Spleen (tissue), 11 donors: Measurements from ENCODE around the gene ARMH2. TPM values are rescaled to one million over a fixed set of nuclear protein-coding genes. Genes with fewer than 3 reads are reported as not detected.
A peak's percentile ranks its signal among the peaks of the same experiment; 100 is the strongest.
"Not testable (repeated sequence)": the region's sequence is repeated elsewhere in the genome, so short reads cannot be mapped to it uniquely, and the experiment has no call there.

Experiments used
- DNase-seq: peaks from one replicate; pipeline ENCODE4 v3.0.0-alpha.2; 2020
- H3K27ac ChIP-seq, 8 donors: fragments of 200-600 bp; sonication (generic) in 7 of 8; 1 replicate in 4 of 8; 2 replicates in 4 of 8; pipeline versions ENCODE4 v1.5.0 to v1.8.0; 2016 to 2021; ENCODE audit warnings: inconsistent platforms in 4 of 8, mild to moderate bottlenecking in 4 of 8, moderate library complexity in 1 of 8
- H3K27me3 ChIP-seq, 7 donors: fragments of 200-600 bp; sonication (generic) in 6 of 7; replicated peaks in 1 of 7; 1 replicate in 4 of 7; 2 replicates in 3 of 7; pipeline versions ENCODE4 v1.5.0 to v1.8.0; 2016 to 2021; ENCODE audit warnings: inconsistent platforms in 3 of 7, mild to moderate bottlenecking in 1 of 7
- H3K36me3 ChIP-seq, 6 donors: fragments of 200-600 bp; sonication (generic) in 5 of 6; 1 replicate in 4 of 6; 2 replicates in 2 of 6; pipeline versions ENCODE4 v1.5.0 to v1.8.0; 2016 to 2021; ENCODE audit warnings: inconsistent platforms in 2 of 6
- H3K4me1 ChIP-seq, 6 donors: fragments of 200-600 bp; sonication (generic) in 5 of 6; 1 replicate in 3 of 6; 2 replicates in 3 of 6; pipeline versions ENCODE4 v1.5.0 to v1.8.0; 2016 to 2021; ENCODE audit warnings: inconsistent platforms in 3 of 6
- H3K4me3 ChIP-seq, 8 donors: fragments of 200-600 bp; sonication (generic) in 7 of 8; 1 replicate in 4 of 8; 2 replicates in 4 of 8; pipeline versions ENCODE4 v1.5.0 to v1.8.0; 2016 to 2021; ENCODE audit warnings: inconsistent platforms in 4 of 8, mild to moderate bottlenecking in 4 of 8, moderate library complexity in 2 of 8
- H3K9me3 ChIP-seq, 8 donors: fragments of 200-600 bp; sonication (generic) in 7 of 8; 1 replicate in 4 of 8; 2 replicates in 4 of 8; pipeline versions ENCODE4 v1.5.0 to v1.8.0; 2016 to 2021; ENCODE audit warnings: inconsistent platforms in 4 of 8
- POLR2A ChIP-seq, 3 donors: fragments of 450-650 bp; IDR thresholded peaks; one replicate each; pipeline ENCODE4 v1.5.1; 2017; ENCODE audit warnings: antibody characterized with exemption in 3 of 3, mild to moderate bottlenecking in 1 of 3
- POLR2AphosphoS5 ChIP-seq, 3 donors: sonication (generic); formaldehyde crosslinking; IDR thresholded peaks; one replicate each; pipeline ENCODE4 v1.5.1; 2017; ENCODE audit warnings: antibody characterized with exemption in 3 of 3
- WGBS, 5 donors: extraction: QIAGEN DNeasy Blood & Tissue Kit in 3 of 5; methylation state at CpG; one replicate each; pipeline versions ENCODE4 v1.1.5 to v1.1.7; 2013 to 2018; 5-methylcytosine and 5-hydroxymethylcytosine counted together
- intact Hi-C: fragments of 100-400 bp; cut with DNase I; formaldehyde crosslinking; loops from one replicate; pipeline ENCODE4 v1.15.0; 2023; ENCODE audit warnings: low total_unique reads
- polyA plus RNA-seq, 3 donors: library from polyadenylated mRNA; stranded (reverse); fragments of 200-250 nt; gene quantifications; one replicate each; pipeline ENCODE4 v1.2.1, GENCODE V29; 2013
- total RNA-seq, 7 donors: library from RNA; depleted of rRNA in 3 of 7; stranded (reverse); fragments of >200 nt in 3 of 7; fragmentation: NEBNext Ultra II Directional in 4 of 7; extraction: Animal tissue kit (Norgen Biotek cat#: 25700) in 4 of 7; gene quantifications; one replicate each; pipeline versions ENCODE4 v1.1.0 to v1.2.1, GENCODE V29; 2016 to 2021
- TF ChIP-seq, protein P1 (sequence below), 11 experiments: fragments of 200-600 bp in 7 of 11; fragments of 450-650 bp in 4 of 11; sonication (generic) in 4 of 11; IDR thresholded peaks in 8 of 11; conservative IDR thresholded peaks in 3 of 11; 1 replicate in 7 of 11; 2 replicates in 4 of 11; pipeline versions ENCODE4 v1.4.0 to v1.8.0; 2016 to 2021; ENCODE audit warnings: antibody characterized with exemption in 11 of 11, inconsistent platforms in 4 of 11, mild to moderate bottlenecking in 1 of 11
- donor health status: healthy with polysubstance abuse.
- donor health status: DM: no; HTN: no; CAD: no; lungs with moderate emphysema.
- donor health status: DM: no; HTN: no; CAD: no.
- donor health status: Bipolar disorder and iron deficiency.
- donor health status: healthy.
- donor health status: DM: no; HTN: no; CAD: no.
- donor health status: DM: yes; HTN: yes; CAD: no.

ARMH2 gene
- total and polyA plus RNA-seq, 10 donors, result 0.35 to 3.0 (median 1.2) TPM; not detected in 4

DNA sequence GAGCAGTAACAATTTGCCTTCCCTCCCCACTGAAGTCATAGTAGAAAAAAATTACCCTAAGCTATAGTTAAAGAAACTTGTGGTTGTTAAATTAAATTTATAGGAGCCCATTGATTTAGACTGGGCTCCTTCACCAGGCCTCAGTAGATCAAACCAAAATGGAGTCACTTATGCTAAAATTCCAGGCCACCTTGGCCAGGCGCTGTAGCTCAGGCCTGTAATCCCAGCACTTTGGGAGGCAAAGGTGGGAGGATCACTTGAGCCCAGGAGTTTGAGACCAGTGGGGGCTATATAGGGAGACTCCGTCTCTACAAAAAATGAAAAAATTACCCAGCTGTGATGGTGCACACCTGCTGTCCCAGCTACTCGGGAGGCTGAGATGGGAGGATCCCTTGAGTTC, 39.0 kb downstream of the ARMH2 start:
- Histone ChIP-seq H3K4me3 (no peak overlapping the region), H3K27me3 (no peaks in the 10 kb centered on the region), H3K27ac (no peak overlapping the region), H3K9me3 (no peaks in the 10 kb centered on the region), H3K4me1 (peaks cover 0 to 4% (median 0%) of the 10 kb centered on the region in 6 donors), H3K36me3 (no peaks in the 10 kb centered on the region)
- TF ChIP-seq POLR2A (IDR thresholded peaks at IDR 0.05) (no peak), POLR2AphosphoS5 (IDR thresholded peaks at IDR 0.05) (no peak)
- TF ChIP-seq, protein P1, sequence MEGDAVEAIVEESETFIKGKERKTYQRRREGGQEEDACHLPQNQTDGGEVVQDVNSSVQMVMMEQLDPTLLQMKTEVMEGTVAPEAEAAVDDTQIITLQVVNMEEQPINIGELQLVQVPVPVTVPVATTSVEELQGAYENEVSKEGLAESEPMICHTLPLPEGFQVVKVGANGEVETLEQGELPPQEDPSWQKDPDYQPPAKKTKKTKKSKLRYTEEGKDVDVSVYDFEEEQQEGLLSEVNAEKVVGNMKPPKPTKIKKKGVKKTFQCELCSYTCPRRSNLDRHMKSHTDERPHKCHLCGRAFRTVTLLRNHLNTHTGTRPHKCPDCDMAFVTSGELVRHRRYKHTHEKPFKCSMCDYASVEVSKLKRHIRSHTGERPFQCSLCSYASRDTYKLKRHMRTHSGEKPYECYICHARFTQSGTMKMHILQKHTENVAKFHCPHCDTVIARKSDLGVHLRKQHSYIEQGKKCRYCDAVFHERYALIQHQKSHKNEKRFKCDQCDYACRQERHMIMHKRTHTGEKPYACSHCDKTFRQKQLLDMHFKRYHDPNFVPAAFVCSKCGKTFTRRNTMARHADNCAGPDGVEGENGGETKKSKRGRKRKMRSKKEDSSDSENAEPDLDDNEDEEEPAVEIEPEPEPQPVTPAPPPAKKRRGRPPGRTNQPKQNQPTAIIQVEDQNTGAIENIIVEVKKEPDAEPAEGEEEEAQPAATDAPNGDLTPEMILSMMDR (IDR thresholded peaks at IDR 0.05 in 8 of 11, conservative IDR thresholded peaks at IDR 0.05 in 3 of 11), result no peak
- intact Hi-C loops, result no loop called here
- WGBS, 5 donors, result 89 to 98% (median 95%) methylated on average over 3 of the region's 3 CpGs
- DNase-seq, result no peak

DNA sequence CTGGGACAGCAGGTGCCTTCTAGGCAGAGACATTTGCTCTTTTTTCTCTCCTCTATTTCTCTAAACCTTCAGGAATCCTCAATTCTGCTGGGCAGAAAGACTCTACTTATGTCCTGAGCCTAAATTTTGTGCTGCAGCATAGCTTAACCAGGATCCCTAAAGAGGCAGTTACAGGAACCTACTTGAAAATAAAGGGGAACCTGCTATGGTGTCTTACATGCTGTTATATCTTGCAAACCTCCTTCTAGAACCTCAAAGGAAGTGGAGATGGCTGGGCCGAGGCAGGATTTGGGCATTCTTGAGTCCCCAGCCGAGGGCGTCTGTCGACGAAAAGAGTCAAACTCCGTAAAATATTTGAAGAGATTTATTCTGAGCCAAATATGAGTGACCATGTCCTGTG, 41.1 kb downstream of the ARMH2 start:
- Histone ChIP-seq H3K36me3 (no peaks in the 10 kb centered on the region), H3K4me1 (peaks cover 0 to 4% (median 0%) of the 10 kb centered on the region in 6 donors), H3K27me3 (no peaks in the 10 kb centered on the region), H3K9me3 (no peaks in the 10 kb centered on the region), H3K4me3 (no peak overlapping the region), H3K27ac (peak overlapping the region in 5 of 8 donors; percentile 15 to 51 (median 29))
- 71 to 85% (median 80%) methylated on average over 6 of the region's 6 CpGs for WGBS, 5 donors
- no peak for DNase-seq
- intact Hi-C loops, result no loop called here
- TF ChIP-seq, protein P1 (IDR thresholded peaks at IDR 0.05 in 8 of 11, conservative IDR thresholded peaks at IDR 0.05 in 3 of 11), result no peak
- TF ChIP-seq POLR2AphosphoS5 (IDR thresholded peaks at IDR 0.05), result no peak
- TF ChIP-seq POLR2A (IDR thresholded peaks at IDR 0.05), result no peak

DNA sequence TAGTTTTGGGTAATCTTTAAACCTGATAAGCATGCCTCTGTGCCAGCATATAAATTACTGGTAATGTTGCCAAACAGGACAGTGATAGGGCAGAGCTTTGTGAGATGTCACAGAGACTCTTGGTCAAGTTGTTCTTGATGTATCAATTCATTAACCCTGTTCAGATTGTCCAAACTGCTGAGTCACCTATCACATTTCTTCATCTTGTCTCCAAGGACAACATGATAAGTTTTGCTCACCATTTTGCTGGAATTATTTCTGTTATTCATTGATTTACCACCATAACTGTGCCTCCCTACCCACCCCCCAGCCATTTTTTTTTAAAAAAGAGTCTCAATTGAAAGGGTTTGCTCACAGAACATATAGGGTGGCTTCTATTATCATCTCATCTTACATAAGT, 43.4 kb downstream of the ARMH2 start:
- Histone ChIP-seq H3K27me3 (no peaks in the 10 kb centered on the region), H3K9me3 (no peaks in the 10 kb centered on the region), H3K4me1 (peaks cover 0 to 4% (median 0%) of the 10 kb centered on the region in 6 donors), H3K27ac (no peak overlapping the region), H3K36me3 (no peaks in the 10 kb centered on the region), H3K4me3 (no peak overlapping the region)
- intact Hi-C loops, result no loop called here
- no peak for DNase-seq
- TF ChIP-seq POLR2AphosphoS5 (IDR thresholded peaks at IDR 0.05) (no peak), POLR2A (IDR thresholded peaks at IDR 0.05) (no peak)
- TF ChIP-seq, protein P1 (IDR thresholded peaks at IDR 0.05 in 8 of 11, conservative IDR thresholded peaks at IDR 0.05 in 3 of 11), result no peak

DNA sequence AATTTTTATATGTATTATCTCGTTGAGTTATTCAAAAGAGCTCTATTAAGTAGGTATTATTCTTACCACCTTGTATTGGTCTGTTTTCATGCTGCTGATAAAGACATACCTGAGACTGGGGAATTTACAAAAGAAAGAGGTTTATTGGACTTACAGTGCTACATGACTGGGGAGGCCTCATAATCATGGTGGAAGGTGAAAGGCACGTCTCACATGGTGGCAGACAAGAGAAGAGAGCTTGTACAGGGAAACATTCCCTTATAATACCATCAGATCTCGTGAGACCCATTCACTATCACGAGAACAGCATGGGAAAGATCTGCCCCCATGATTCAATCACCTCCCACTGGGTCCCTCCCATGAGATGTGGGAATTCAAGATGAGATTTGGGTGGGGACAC, 44.3 kb downstream of the ARMH2 start:
- DNase-seq, H3K36me3 ChIP-seq, H3K27me3 ChIP-seq, H3K27ac ChIP-seq, H3K9me3 ChIP-seq, H3K4me3 ChIP-seq, intact Hi-C loops: not testable (repeated sequence)
- 82 to 92% (median 88%) methylated on average over 4 of the region's 4 CpGs for WGBS, 5 donors
- H3K4me1 ChIP-seq, result peaks cover 0 to 12% (median 0%) of the 10 kb centered on the region in 6 donors

DNA sequence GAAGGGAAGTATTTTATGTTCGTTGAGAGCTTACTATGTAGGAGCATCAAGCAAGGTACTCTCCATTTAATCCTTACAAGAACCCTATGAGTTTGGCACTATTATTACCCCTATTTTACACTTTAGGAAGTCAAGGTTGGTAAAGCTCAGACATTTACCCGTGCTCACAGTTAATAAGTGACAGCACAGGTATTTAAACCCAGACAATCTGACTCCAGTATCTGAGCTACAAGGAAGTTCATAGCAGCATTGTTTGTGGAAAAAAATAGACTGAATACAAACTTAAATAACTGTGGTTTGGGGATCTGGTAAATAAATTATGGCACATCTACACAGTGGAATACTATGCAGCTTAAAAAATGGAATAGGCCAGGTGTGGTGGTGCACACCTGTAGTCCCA, 45.2 kb downstream of the ARMH2 start:
- no peak for TF ChIP-seq POLR2AphosphoS5 (IDR thresholded peaks at IDR 0.05)
- TF ChIP-seq, protein P1 (IDR thresholded peaks at IDR 0.05 in 8 of 11, conservative IDR thresholded peaks at IDR 0.05 in 3 of 11), result no peak
- no peak for TF ChIP-seq POLR2A (IDR thresholded peaks at IDR 0.05)
- no peaks in the 10 kb centered on the region for H3K27me3 ChIP-seq
- no peak overlapping the region for H3K4me3 ChIP-seq
- no peaks in the 10 kb centered on the region for H3K9me3 ChIP-seq
- 69 to 94% (median 85%) methylated on average over 2 of the region's 2 CpGs for WGBS, 5 donors
- H3K36me3 ChIP-seq, result no peaks in the 10 kb centered on the region
- no peak overlapping the region for H3K27ac ChIP-seq
- intact Hi-C loops, result no loop called here
- peaks cover 0 to 18% (median 1%) of the 10 kb centered on the region in 6 donors for H3K4me1 ChIP-seq
- no peak for DNase-seq
